T-helper 1 cell (primary cell): ENCODE measurements around the gene LPAR4.
A peak's percentile ranks its signal among the peaks of the same experiment; 100 is the strongest.
"Not testable (repeated sequence)": the region's sequence is repeated elsewhere in the genome, so short reads cannot be mapped to it uniquely, and the experiment has no call there.

Experiments used
- DNase-seq, 5 donors: peaks; one replicate each; pipeline ENCODE4 v3.0.0-alpha.2; 2012 to 2020
- total RNA-seq, 4 donors: gene quantifications; one replicate each; lab custom pipeline; 2026; lab: John Stamatoyannopoulos, UW

LPAR4 gene
- 0 to 0.12 (median 0) reads per million in 4 donors for total RNA-seq

- no peak for DNase-seq
These were observed at the start of gene LPAR4 for GRCh38 chrX:78747489-78747888. Gene LPAR4, plus strand, starts transcription at chrX:78747720. Its CDS starts 7,150 bp downstream, at chrX:78754870.

GRCh38 chrX:78706071-78706470 lies 41.4 kb upstream of the LPAR4 start:
- DNase-seq, result no peak

- DNase-seq, result peak in 1 of 5 donors; percentile 11
These were observed 39.3 kb upstream of the LPAR4 start for GRCh38 chrX:78708262-78708661.

GRCh38 chrX:78708816-78709215 lies 38.7 kb upstream of the LPAR4 start:
- DNase-seq, result no peak

GRCh38 chrX:78710171-78710570 lies 37.3 kb upstream of the LPAR4 start:
- DNase-seq, result no peak

GRCh38 chrX:78712336-78712735 lies 35.2 kb upstream of the LPAR4 start:
- no peak for DNase-seq

GRCh38 chrX:78725287-78725686 lies 22.2 kb upstream of the LPAR4 start:
- DNase-seq, result no peak

- no peak for DNase-seq
These were observed 1.0 kb upstream of the LPAR4 start for GRCh38 chrX:78746496-78746895.

GRCh38 chrX:78747971-78748370 lies 451 bp downstream of the LPAR4 start:
- no peak for DNase-seq

GRCh38 chrX:78748846-78749245 lies 1.3 kb downstream of the LPAR4 start:
- DNase-seq, result no peak

- no peak for DNase-seq
These were observed 6.1 kb downstream of the LPAR4 start for GRCh38 chrX:78753571-78753970.

- no peak for DNase-seq
These were observed 7.4 kb downstream of the LPAR4 start for GRCh38 chrX:78754917-78755316.

- no peak for DNase-seq
These were observed 11.6 kb downstream of the LPAR4 start for GRCh38 chrX:78759081-78759480.

GRCh38 chrX:78769101-78769755 lies 21.7 kb downstream of the LPAR4 start:
- no peak for DNase-seq

- no peak for DNase-seq
These were observed 22.4 kb downstream of the LPAR4 start for GRCh38 chrX:78769946-78770345.

- no peak for DNase-seq
These were observed 49.4 kb downstream of the LPAR4 start for GRCh38 chrX:78796916-78797315.

- no peak for DNase-seq
These were observed 52.6 kb downstream of the LPAR4 start for GRCh38 chrX:78800114-78800513.

GRCh38 chrX:78800694-78801093 lies 53.2 kb downstream of the LPAR4 start:
- DNase-seq, result no peak

- no peak for DNase-seq
These were observed 54.0 kb downstream of the LPAR4 start for GRCh38 chrX:78801522-78801921.

GRCh38 chrX:78802526-78802925 lies 55.0 kb downstream of the LPAR4 start:
- not testable (repeated sequence) for DNase-seq
